ENCODE measurements around the gene MYBPC2.
"Not testable (repeated sequence)": the region's sequence is repeated elsewhere in the genome, so short reads cannot be mapped to it uniquely, and the experiment has no call there.

Gene MYBPC2

GRCh38 chr19:50435221-50435620 lies 2.5 kb downstream of the MYBPC2 start:
- Mint-ChIP-seq H3K27ac (no peak overlapping the region), H3K4me1 (peaks cover 47% of the 10 kb centered on the region), H3K4me3 (no peak overlapping the region), H3K36me3 (ENCODE audit: low read depth) (no peaks in the 10 kb centered on the region), H3K9me3 (no peaks in the 10 kb centered on the region), H3K27me3 (ENCODE audit: low read depth, poor library complexity) (peaks cover 49% of the 10 kb centered on the region)
- TF ChIP-seq CTCF (IDR thresholded peaks at IDR 0.05), result no peak
- no peak for DNase-seq

GRCh38 chr19:50435627-50436026 lies 2.9 kb downstream of the MYBPC2 start:
- no peaks in the 10 kb centered on the region for H3K36me3 Mint-ChIP-seq (ENCODE audit: low read depth)
- TF ChIP-seq CTCF (IDR thresholded peaks at IDR 0.05), result no peak
- H3K4me1 Mint-ChIP-seq, result peaks cover 43% of the 10 kb centered on the region
- no peak overlapping the region for H3K4me3 Mint-ChIP-seq
- peaks cover 48% of the 10 kb centered on the region for H3K27me3 Mint-ChIP-seq (ENCODE audit: low read depth, poor library complexity)
- no peaks in the 10 kb centered on the region for H3K9me3 Mint-ChIP-seq
- DNase-seq, result no peak
- H3K27ac Mint-ChIP-seq, result no peak overlapping the region

- peaks cover 44% of the 10 kb centered on the region for H3K27me3 Mint-ChIP-seq (ENCODE audit: low read depth, poor library complexity)
- no peak for TF ChIP-seq CTCF (IDR thresholded peaks at IDR 0.05)
These were observed 5.3 kb downstream of the MYBPC2 start for GRCh38 chr19:50437862-50438449.

GRCh38 chr19:50439130-50439529 lies 6.4 kb downstream of the MYBPC2 start:
- not testable (repeated sequence) for H3K36me3 Mint-ChIP-seq (ENCODE audit: low read depth); DNase-seq; H3K9me3 Mint-ChIP-seq; H3K4me3 Mint-ChIP-seq; H3K27ac Mint-ChIP-seq
- peaks cover 46% of the 10 kb centered on the region for H3K27me3 Mint-ChIP-seq (ENCODE audit: low read depth, poor library complexity)
- peaks cover 15% of the 10 kb centered on the region for H3K4me1 Mint-ChIP-seq

More at GRCh38 chr19:50437862-50438449, 5.3 kb downstream of the MYBPC2 start:
- Mint-ChIP-seq H3K27ac (no peak overlapping the region), H3K4me1 (peaks cover 26% of the 10 kb centered on the region), H3K4me3 (no peak overlapping the region), H3K36me3 (ENCODE audit: low read depth) (no peaks in the 10 kb centered on the region), H3K9me3 (no peaks in the 10 kb centered on the region)
- DNase-seq, result no peak

- H3K27me3 Mint-ChIP-seq (ENCODE audit: low read depth, poor library complexity), result peaks cover 33% of the 10 kb centered on the region
- no peak overlapping the region for H3K4me3 Mint-ChIP-seq
- TF ChIP-seq CTCF (IDR thresholded peaks at IDR 0.05), result no peak
- H3K9me3 Mint-ChIP-seq, result peaks cover 8% of the 10 kb centered on the region
- H3K4me1 Mint-ChIP-seq, result no peaks in the 10 kb centered on the region
- H3K36me3 Mint-ChIP-seq (ENCODE audit: low read depth), result no peaks in the 10 kb centered on the region
- no peak overlapping the region for H3K27ac Mint-ChIP-seq
- no peak for DNase-seq
These were observed 11.4 kb downstream of the MYBPC2 start for GRCh38 chr19:50444059-50444458.

GRCh38 chr19:50447053-50447452 lies 14.4 kb downstream of the MYBPC2 start:
- Mint-ChIP-seq H3K9me3 (peaks cover 8% of the 10 kb centered on the region), H3K27ac (no peak overlapping the region), H3K4me3 (no peak overlapping the region), H3K36me3 (ENCODE audit: low read depth) (no peaks in the 10 kb centered on the region), H3K4me1 (no peaks in the 10 kb centered on the region), H3K27me3 (ENCODE audit: low read depth, poor library complexity) (peaks cover 30% of the 10 kb centered on the region)
- no peak for DNase-seq
- TF ChIP-seq CTCF (IDR thresholded peaks at IDR 0.05), result no peak
